ENCODE data around the gene NRTN. TPM values are rescaled to one million over a fixed set of nuclear protein-coding genes. Genes with fewer than 3 reads are reported as not detected.
"Not testable (repeated sequence)": the region's sequence is repeated elsewhere in the genome, so short reads cannot be mapped to it uniquely, and the experiment has no call there.

Gene NRTN, protein sequence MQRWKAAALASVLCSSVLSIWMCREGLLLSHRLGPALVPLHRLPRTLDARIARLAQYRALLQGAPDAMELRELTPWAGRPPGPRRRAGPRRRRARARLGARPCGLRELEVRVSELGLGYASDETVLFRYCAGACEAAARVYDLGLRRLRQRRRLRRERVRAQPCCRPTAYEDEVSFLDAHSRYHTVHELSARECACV
- 1 to 10 TPM in 2 of 12 donors, under 1 TPM in 7, not detected in 3; 0.14 to 4.2 (median 0.33) TPM for polyA plus RNA-seq (ENCODE audit: insufficient read length in 12 of 12)
- long read RNA-seq, donor 1, result 0 reads
- long read RNA-seq, donor 2, result 0 reads
- long read RNA-seq, donor 3, result 0 reads
- long read RNA-seq, donor 4, result 0 reads
- long read RNA-seq, donor 5, result 0 reads
- long read RNA-seq, donor 6, result 0 reads
- long read RNA-seq, donor 7, result 0 reads
- long read RNA-seq, donor 8, partial matches to known transcripts, result 0 of 1 reads
- long read RNA-seq, donor 8, other reads (novel, unspliced or antisense), result 0 of 1 reads
- long read RNA-seq, donor 9, result 0 reads
- long read RNA-seq, donor 10, result 0 reads
- long read RNA-seq, donor 11, result 0 reads

DNA sequence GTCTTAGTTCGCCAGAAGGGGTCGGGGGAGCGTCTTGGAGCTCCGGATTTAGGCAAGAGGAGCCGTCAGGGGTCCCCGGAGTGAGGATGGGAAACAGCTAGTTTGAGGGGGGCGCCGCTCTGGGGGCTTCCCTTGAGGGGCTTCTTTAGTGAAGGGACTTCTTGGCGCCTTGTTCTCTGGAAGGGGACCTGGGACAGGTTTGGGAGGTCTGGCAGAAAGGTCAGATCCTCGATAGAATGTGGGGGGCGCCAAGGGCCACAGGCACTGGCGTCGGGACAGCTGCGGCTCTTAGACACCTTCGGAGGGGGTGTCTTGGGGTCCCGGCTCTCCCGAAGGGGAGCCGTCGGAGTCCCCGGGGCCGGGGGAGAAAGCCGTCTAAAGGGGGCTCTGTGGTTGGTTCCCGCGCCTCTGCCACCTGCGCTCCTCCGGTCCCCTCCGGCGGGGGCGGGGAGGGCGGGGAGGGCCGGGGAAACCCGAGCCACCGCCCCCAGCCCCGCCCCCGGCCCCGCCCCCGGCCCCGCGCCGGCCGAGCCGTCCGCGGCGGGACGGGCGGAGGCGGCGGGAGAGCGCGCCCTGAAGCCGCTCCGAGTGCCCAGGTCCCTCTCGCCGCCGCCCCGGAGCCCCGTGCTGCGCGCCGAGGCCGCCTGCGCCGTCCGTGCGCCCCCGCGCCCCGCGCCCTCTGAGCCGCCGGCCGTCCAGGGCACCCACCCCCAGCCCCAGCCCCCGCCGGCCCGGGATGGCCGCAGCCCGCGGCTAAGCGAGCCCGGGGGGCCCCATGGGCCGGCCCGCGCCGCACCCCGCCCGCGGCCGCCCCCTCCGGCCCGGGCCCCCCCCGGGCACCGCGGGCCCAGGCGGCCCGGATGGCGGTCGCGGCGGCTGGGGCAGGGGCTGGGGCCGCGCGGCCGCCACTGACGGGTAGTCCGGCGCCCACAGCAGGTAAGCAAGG, at the start of gene NRTN:
TSS of gene NRTN (plus strand) at position 552 of the 946 bp plus-strand sequence. CDS start 19,099 bp downstream, outside the sequence.
- no peak for DNase-seq

DNA sequence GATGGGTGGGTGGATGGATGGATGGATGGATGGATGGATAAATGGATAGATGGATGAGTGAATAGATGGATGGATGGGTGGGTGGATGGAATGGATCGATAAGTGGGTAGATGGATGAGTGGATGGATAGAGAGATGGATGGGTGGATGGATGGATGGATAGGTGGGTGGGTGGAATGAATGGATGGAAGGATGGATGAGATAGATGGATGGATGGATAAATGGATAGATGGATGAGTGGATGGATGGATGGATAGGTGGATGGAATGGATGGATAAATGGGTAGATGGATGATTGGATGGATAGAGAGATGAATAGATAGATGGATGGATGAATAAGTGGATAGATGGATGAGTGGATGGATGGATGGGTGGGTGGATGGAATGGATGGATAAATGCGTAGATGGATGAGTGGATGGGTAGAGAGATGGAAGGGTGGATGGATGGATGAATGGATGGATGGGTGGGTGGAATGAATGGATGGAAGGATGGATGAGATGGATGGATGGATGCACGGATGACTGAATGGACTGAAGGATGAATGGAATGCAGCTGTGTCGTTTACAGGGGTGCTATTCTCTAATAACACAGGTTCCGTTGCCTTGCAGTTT, 42.2 kb upstream of the NRTN start:
- no peak for DNase-seq

DNA sequence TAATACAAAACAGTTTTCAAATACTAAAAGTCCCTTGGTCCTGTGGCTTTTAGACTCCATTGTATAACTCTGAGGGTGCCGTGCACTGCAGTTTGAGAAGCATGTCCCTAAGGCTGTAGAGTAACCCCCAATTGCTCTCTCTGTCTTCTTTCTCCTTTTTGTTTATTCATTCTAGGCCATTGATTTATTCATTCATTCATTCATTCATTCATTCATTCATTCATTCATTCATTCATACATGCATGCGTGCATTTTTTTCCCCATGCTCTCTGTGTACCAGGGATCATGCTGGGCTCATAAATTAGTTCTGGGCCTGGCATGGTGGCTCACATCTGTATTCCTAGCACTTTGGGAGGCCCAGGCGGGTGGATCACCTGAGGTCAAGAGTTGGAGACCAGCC, 39.6 kb upstream of the NRTN start:
- DNase-seq, result no peak

DNA sequence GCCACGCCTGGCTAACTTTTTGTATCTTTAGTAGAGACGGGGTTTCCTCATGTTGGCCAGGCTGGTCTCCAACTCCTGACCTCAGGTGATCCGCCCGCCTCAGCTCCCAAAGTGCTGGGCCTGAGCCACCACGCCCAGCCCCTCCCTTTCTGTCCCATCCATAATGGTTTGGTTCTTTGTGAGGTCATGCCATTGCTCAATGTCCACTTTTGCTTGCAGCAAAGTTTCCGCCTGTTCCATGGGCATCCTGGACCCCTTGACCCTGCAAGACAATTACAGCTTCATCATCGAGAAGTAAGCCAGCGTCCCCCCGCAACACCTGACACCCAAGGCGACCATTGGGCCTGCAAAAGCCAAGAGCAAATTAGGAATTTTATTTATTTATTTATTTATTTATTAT, 36.9 kb upstream of the NRTN start:
- no peak for DNase-seq

DNA sequence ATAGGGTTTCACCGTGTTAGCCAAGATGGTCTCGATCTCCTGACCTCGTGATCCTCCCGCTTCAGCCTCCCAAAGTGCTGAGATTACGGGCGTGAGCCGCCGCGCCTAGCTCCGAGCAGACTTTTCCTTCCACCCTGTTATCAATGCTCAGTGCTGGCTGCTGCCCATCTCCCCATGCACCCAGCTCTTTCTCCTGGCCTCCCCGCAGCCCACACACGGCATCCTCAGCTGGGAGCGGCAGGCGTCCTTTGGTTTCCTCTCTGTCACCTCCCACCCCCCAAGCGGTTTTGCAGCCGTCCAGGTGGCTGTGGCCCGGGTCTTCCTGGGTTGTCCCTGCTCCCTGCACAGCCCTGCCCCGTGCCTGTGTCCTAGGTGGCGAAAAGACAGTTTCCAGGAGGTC, 32.5 kb upstream of the NRTN start:
- DNase-seq, result no peak

DNA sequence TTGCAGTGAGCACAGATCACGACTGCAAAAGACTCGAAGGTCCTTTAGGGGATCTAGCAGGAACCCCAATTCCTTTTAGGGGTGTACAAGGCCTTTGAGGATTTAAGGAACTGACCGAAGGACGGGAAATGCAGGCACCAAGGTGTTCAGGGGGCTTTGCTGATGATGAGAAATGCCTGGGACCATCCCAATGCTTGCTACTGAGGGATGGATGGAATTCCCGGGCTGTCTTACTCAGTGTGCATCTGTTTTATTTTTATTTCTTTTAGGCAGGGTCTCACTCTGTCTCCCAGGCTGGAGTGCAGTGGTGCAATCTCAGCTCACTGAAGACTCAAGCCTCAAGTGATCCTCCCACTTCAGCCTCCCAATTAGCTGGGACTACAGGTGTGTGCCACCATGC, 31.6 kb upstream of the NRTN start:
- no peak for DNase-seq

DNA sequence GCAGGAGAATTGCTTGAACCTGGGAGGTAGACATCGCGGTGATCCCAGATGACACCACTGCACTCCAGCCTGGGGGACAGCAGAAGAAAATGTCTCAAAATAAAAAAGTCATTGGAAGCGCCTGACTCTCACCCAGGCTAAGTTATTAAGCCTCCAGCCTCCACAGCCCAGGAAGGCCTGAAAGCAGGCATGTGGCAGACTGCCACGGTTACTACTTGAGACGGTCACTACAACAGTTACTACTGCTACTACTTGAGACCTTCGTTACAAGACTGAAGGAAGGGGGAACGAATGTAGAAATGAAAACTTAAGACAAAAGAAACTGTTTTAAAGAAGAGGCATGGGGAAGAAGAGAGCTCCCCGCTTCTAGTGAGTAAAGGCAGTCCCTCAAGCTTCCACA, 29.9 kb upstream of the NRTN start:
- no peak for DNase-seq

DNA sequence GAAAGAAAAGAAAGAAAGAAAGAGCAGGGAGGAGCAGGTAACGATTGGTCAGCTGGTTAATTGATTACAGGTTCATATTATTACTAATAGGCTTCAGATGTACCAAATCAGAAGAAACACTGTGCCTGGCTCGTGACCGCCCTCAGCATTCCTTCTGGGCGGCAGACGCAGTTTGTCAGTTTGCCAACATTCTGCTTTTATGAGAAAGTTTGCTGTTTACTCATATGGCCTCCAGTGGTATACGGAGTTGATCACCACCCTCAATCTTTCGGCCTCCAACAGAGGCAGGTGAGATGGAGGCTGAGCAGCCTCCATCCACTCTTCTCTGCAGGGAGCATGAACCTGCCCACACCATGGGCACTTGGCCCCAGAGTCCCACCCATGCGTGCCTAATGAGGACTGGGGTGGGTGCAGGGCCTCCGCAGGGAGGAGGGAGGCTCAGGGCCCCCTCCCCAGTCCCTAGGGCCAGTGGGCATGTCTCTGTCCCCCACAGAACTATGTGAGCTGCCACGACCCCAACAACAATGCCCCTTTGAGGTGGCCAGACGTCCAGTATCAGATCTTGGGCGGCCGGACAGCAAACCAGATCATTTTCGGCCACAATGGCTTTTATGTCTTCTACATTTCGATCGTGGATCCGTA, 29.1 kb upstream of the NRTN start:
- no peak for DNase-seq

DNA sequence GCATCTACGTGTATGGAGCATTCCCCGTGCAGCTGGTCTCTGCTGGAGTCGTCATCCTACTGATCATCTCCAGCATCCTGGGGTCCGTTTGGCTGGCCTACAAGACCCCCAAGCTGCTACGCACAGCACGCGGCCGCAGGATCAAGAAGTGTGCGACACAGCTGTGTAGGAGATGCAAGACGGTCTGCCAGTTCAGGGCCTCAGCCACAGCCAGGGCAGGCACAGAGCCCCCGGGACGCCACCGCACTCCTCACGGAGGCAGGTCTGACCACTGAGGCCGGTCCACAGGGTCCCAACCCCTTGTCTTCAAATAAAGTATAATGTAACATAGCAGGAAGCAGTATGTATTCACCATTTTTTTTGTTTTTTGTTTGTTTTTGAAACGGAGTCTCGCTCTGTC, 26.5 kb upstream of the NRTN start:
- no peak for DNase-seq

DNA sequence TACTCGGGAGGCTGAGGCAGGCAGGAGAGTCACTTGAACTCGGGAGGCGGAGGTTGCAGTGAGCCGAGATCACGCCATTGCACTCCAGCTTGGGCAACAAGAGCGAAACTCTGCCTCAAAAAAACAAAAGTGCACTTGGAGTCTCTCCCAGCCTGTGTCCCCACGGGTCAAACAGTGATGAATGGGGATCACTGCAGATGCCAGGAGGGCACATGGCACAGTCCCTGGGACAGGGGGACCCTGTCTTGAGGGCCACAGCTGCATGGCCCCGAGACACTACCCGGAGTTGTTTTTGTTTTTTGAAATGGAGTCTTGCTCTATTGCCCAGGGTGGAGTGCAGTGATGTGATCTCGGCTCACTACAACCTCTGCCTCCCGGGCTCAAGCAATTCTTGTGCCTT, 24.0 kb upstream of the NRTN start:
- DNase-seq, result not testable (repeated sequence)

DNA sequence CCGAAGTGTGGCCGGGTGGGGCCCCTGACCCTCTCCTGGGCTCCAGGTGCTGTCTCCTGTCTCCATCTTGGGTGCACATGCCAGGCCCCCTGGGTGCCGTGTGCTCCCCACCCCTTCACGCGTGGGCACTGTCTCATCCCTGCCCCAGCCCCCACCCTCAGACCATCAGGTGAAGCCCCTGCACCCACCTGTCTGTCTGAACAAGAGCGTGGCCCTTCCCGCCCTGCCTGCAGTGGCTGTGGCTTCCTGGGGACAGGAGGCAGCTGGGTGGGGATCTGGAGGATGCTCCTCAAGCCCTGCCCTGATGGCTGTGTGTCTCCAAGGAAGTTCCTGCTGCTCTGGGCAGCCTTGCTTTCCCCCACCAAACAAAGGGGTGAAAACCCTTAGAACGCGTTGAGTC, 22.5 kb upstream of the NRTN start:
- DNase-seq, result no peak

DNA sequence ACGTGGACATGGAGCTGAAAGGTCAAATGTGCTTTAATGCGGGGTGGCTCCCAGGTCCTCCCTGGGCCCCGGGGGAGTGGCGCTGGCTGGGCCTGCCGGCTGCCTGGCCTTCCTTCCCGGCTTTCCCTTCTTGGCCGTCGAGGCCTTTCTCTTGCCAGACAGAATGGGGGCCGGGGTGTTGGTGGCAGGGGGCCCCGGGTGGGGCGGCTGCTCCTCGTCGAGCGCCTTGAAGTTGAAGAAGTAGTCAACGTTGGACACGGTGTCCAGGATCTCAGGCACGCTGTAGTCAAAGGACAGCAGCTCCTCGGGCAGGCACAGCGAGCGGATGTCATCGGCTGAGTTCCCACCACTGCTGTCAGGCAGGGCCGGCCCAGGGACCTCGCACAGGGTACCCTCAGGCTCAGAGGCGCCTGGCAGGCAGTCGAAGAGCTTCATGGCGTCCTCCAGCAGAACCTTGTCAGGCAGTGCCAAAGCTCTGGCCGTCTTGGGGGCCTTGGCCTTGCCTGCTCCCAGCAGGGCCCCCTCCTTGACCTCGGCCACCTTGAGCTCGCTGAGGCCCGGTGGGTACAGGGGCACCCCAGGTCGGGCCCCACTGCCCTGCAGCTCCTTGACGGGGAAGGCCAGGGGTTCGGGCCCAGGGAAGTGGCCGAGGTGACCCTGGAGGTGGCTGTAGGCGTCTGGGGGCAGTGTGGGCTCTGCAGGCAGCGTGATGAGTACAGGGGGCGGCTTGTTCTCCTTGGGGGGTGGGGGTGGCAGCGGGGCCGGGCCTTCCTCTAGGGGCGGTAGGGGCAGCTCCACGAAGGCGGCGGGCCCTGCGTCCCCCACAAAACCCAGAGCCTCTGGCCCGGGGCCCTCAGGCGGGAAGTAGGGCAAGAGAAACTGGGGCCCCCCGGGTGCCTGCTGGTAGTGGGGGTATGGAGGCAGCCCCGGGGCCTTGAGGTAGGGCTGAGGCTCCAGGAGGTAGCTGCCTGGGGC, 21.6 kb upstream of the NRTN start:
- no peak for DNase-seq

DNA sequence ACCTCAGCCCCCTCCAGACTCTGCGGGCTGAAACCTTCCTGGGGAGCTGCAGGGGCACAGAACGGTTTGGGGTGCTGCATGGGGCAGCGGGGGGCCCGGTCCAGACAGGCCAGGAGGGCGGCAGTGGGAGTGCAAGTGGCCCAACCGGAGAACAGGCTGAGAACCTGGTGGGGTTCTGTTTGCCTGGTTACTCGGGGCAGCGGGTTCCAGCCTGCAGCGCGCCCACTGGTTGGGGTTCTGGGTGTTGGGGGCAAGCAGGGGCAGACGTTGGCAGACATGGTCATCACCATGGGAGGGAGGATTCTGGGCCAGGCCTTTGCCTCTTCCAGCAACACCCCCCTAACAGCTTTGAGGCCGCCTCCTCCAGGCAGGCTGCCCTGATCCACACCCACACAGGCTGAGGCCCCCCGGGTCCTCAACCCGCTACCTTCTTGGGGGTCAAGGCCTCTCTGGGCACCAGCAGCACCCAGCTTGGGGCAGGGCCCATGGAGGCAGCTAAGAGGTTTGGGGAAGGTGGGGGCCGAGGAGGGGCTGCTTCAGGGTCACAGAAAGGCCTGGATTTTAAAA, 20.2 kb upstream of the NRTN start, which contains the start of gene PRR22:
TSS of gene PRR22 (minus strand) at position 166 of the 567 bp plus-strand sequence. CDS start at position 80, 86 bp downstream.
- DNase-seq, result no peak

DNA sequence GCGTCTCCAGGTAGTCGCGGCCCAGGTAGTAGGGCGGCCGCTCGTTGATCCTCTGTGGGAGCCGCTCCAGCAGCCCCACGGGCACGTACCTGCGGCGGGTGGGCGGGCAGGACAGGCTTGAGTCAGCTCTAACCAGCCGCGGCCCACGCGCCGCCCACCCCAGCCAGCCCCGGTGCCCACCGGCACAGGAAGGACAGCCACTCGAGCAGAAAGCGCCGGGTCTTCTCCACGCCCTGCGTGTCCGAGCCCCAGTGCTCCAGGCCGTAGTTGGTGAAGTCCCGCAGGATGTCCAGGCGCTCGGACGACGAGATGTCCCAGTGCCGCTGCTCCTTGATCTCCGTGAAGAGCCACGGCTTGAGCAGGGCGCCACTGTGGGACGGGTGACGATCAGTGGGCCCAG, 19.4 kb upstream of the NRTN start:
- DNase-seq, result no peak

DNA sequence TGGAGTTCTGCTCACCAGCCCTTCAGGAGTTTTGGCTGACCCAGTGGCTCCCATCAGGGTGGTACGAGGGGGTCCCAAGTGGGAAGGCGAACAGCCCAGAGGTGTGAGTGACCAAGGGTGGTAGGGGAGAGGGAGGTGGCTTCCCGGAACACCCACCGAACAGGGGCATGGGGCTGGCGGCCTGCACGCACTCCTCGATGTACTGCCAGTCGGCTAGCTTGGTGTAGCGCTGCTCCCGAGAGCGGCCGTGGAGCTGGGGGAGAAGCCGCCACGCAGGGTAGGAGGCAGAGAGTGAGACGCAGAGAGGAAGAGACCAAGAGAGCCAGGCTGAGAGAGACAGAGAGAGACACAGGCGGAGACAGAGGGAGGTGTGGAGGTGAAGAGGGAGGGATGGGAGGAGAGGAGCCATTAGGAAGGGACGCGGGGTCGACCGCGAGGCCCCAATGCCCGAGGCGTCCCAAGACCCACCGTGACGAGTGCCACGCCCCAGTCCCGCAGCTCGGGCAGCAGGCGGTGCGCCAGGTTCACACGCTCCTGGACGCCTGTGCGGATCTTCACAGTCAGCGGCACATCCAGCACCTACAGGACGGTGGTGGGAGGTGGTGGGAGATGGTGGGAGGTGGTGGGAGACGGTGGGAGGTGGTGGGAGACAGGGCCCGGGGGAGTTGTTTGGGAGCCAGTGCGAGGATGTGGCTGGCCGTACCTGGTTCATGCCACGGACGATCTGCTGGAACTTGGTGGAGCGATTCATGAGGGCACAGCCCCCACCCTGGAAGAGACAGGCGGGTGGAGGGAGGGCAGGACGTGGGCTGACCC, 18.1 kb upstream of the NRTN start:
- DNase-seq, result no peak

DNA sequence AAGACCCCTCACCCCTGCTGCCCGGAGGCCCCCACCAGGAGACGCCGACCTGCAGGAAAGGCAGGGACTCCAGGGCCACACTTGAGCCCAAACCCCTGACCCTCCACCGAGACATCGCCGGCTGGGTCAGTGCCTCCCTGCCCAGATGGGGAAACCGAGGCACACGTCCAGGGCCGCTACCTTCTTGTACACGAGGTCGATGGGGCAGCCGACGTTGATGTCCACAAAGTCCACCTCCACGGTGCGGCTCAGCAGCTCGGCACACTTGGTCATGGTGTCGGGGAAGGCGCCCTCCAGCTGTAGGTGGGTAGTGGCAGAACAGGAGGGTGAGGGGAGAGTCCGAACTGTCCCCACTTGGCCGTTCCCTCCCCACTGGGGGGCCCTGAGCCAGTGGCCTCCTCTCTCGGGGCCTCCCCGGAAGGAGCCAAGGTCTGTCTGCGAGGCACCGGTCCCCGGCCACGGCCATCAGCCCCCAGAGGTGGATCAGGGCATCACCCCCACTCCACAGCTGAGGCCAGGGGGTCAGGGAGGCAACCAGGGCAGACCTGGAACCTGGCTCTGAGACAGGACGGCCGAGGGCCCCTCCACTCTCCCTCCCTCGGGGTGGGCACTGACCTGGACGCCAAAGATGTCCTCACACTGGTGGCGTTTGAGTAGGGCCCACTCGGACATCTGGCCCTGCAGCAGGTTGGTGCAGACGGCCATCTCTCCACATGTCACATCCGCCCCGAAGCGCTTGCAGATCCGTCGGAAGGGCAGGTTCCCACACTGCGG, 17.3 kb upstream of the NRTN start:
- no peak for DNase-seq

DNA sequence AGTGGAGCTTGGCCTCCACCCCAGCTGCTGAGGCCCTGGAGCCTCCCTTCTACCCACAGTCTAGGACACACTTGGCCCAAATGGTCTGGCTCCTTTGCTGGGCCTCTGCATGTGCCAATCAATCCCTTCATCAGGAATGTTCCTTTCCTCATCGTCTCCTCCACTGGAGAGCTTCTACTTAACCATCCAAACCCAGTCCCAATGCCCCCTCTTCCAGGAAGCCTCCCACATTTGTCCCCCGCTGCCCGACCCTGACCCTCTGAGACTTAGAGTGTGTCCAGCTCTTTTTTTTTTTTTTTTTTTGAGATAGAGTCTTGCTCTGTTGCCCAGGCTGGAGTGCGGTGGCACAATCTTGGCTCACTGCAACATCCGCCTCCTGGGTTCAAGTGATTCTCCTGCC, 16.4 kb upstream of the NRTN start:
- no peak for DNase-seq

DNA sequence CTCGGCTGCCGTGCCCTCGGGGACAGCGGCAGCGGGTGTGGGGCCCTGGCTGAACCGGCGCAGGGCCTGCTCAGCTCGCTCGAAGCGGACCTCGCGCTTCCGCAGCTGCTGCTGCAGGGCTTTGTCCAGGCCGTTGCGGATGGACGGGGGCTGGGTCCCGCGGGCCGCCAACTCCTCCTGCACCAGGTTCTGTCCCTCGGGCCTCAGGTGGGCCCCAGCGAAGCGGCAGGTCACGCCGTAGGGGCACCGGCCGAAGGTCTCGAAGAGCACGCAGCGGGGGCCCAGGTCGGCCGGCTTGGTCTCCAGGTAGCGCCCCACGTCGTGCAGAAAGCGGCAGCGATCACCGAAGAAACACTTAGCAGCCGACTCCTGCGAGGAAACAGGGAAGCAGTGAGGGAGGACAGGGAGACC, 15.5 kb upstream of the NRTN start:
- DNase-seq, result no peak

All from muscle of arm (tissue), 14 donors.